Stimulated activated CD4-positive, alpha-beta T cell treated with anti-CD3 and anti-CD28 coated beads, Interleukin-2, amount 100 ng/mL, for 24 hours (primary cell): ENCODE results near the gene ZNF821.
A peak's percentile ranks its signal among the peaks of the same experiment; 100 is the strongest.
"Not testable (repeated sequence)": the region's sequence is repeated elsewhere in the genome, so short reads cannot be mapped to it uniquely, and the experiment has no call there.

Source experiments
- DNase-seq, 2 donors: peaks; one replicate each; pipeline ENCODE4 v3.0.0-alpha.2; 2020

The ZNF821 gene

DNA sequence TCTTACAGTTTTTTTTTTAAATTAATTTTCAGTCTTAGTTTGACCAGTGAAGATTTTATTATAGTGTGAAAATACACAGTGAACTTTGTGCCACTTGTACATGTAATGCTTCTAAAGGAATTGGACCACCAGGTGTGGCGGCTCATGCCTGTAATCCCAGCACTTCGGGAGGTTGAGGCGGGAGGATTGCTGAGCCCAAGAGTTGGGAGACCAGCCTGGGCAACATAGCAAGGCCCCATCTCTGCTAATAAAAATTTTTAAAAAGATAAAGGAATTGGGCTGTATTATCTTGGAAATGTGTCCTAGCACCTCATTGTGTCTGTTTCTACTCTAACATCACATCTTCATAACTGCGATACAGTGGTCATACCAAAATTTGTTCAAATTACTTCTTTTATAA is 15.2 kb upstream of the ZNF821 start:
- DNase-seq, result no peak

DNA sequence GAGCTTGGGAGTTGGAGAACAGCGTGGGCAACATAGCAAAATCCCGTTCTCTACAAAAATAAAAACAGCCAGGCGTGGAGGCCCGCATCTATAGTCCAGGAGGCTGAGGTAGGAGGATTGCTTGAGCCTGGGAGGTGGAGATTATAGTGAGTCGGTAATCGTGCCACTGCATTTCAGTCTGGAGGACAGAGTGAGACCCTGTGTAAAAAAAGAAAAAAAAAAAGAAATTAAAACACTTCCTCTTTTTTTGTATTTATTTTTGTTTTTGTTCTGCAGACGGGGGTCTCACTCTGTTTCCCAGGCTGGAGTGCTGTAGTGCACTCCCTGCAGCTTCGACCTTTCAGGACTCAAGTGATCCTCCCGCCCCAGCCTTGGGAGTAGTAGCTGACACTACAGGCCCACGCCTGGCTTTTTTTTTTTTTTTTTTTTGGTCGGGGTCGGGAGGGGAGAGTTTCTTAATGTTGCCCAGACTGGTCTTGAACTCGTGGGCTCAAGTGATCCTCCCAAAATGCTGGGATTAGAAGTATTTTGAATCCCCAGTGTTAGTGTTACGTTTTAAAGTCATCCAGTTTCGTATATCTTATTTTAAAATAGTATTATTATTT is 12.9 kb upstream of the ZNF821 start:
- DNase-seq, result no peak

GRCh38 chr16:71895679-71896365 is 11.8 kb upstream of the ZNF821 start:
- no peak for DNase-seq

DNA sequence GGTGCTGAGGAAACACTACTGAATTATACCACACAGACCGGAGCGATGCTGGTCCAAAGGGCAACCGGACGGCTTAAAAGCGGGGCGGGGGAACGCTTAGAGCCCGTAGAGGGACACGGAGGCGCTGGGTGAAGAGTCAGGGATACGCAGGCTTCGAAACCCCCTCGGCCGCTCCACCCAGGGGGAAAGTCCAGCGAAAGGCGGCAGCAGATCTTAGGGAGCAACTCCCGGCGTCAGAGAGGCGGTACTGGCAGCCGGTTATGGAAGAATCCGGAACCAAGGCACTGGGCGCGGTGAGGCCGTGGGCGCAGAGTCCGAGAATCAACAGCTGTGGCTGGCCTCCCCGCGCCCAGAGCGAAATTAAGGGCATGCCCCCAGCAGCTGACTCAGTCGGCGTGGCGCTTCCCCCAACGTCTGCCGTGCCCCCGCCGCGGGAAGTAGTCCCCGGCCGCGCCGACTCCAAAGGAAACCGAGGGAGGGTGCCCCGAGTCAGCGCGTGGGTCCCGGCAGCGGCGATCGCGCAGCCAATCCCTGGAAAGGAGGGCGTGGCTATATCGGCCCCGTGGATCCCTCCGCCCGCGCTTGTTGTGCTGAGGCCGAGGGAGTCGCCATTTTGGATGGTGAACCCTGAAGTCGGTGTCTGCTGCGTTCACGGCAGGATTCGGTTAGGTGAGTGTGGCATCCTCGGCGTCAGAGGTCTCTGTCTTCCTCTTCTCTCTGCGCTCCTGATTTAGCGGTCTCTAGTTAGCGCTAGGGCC is 11.1 kb upstream of the ZNF821 start, which contains the start of gene IST1:
IST1 (plus strand) TSS at position 611 of the 758 bp plus-strand sequence. CDS start 20,110 bp downstream, outside the sequence.
- DNase-seq, result peak; percentile 97 to 98

- DNase-seq, result peak; percentile 33 to 44
Measured at GRCh38 chr16:71894229-71894920, 10.4 kb upstream of the ZNF821 start.

GRCh38 chr16:71893888-71894228 is 9.9 kb upstream of the ZNF821 start:
- DNase-seq, result no peak

- no peak for DNase-seq
Measured at GRCh38 chr16:71889147-71889546, 5.2 kb upstream of the ZNF821 start.

DNA sequence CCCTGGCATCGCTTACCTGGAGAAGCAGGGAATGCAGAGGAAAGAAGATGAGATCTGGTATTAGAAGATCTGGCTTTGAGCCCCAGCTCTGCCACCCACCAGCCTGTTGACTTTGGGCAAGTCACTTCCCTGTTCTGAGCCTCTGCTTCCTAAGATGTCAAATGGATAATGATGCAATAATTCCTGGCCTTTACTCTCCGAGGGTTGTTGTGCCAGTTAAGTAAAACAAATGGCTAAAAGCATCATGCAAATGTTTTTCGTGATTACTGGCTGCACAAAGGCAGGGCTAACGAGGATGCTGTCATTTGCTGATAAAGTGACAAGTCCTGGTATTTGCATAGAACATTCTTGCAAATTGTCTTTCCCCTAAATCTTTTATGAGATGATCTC is 1.3 kb upstream of the ZNF821 start:
- no peak for DNase-seq

- peak; percentile 64 to 65 for DNase-seq
Measured at GRCh38 chr16:71883168-71883848, 674 bp downstream of the ZNF821 start.

DNA sequence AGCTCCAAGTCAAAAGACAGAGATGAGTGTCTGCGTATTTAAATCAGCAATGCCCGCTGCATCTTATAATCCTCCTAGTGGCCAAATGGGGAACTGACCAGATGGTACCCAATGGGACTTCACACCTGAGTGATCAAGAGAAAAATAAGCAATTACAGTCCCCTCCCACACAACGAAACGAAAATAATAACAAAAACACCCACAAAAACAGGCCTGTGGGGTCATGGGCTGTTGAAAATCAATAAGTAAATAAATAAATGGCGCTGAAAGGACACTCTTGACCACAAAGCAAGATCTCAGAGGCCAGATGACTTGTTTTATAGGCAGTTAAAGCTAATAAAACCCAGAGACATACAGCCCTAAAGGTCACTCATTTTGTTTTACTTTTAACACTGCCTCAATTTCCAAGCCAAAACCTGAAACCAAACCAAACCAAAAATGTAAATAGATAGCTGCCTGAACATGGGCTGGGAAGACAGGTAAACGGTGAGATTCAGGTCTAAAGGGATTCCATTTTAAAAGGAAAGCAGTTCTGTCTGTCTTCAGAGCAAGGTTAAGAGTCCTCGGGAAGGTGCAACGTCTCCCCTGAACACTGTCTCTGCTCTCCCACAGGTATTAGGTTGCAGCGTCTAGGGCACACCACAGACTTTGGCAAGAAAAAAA is 1.3 kb downstream of the ZNF821 start:
- DNase-seq, result peak; percentile 70 to 80

GRCh38 chr16:71880176-71880575 is 3.8 kb downstream of the ZNF821 start:
- no peak for DNase-seq

GRCh38 chr16:71878911-71879310 is 5.1 kb downstream of the ZNF821 start:
- DNase-seq, result no peak

- no peak for DNase-seq
Measured at GRCh38 chr16:71873199-71873598, 10.8 kb downstream of the ZNF821 start.

- no peak for DNase-seq
Measured at GRCh38 chr16:71870818-71871217, 13.2 kb downstream of the ZNF821 start.

DNA sequence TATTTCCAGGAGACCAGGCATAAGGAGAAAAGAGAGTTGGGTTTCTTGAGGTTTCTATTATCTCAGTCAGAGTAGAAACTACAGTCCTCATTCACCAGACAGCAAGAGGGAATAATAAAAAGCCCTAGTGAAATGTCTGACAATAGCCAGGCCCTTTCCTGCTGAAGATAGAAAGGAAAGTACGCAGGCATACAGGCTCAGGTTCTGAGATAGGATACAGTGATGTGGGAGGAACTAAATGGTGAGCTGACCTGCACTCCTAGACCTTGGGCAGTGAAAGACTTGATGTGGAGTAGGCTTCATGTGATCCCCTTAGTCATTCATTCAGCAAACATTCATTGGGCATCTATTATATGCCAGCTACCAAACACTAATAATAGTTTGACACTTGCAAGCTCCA is 14.9 kb downstream of the ZNF821 start:
- DNase-seq, result no peak

DNA sequence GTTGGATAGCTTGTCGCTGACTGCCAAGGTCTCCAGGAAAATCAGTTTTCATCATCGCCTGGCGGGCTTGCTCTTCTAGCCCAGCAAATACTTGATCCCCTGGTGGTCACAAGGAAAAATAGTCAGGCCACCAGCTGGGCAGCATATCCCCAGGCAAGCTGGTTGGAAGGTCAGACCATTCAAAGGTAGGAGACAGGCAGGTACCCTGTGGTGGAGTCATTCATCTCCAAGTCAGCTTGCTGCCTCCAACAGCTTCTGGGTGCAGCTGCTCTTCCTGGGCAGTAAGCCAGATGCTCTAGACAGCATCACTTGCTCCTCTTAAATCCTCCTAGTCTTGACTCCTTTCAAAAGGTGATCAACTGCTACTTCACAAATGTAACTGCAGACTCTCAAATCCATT is 16.0 kb downstream of the ZNF821 start:
- DNase-seq, result no peak

- DNase-seq, result not testable (repeated sequence)
Measured at GRCh38 chr16:71867175-71867574, 16.8 kb downstream of the ZNF821 start.

GRCh38 chr16:71865173-71865863 is 18.7 kb downstream of the ZNF821 start:
- no peak for DNase-seq

- DNase-seq, result no peak
Measured at GRCh38 chr16:71863995-71864394, 20.0 kb downstream of the ZNF821 start.

DNA sequence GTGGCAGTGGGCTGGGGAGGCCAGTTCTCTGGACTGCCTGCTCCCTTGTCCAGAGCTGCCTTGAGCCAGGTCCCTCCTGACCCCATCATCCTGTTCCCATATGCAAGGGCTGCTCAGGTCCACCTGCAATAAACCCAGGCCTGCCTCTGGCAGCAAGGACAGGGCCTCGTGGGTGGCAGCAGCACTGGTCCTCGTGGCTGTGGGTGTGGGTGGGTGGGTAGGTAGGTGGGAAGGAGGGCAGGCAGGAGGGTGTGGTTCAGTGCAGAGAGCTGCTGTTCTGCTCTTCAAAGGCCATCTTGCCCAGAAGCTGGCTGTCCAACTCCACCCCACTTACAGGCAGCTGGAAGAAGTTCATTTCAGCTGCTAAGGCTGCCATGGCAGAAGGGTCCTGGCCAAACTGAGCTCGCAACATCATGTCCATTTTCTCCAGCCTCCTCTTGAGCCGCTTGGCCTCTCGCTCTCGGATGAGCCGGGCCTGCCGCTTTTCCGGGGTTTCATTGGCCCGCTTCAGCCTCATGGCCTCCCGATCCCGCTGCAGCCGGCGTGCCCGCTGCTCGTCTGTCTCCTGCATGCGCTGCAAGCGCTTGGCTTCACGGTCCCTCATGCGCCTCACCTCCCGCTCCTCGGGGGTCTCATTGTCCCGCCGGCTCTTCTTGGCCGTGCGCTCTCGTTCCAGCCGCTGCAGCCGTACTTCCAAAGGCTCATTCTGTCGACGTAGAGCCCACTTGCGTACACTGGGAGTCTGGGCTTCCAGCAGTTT is 24.0 kb downstream of the ZNF821 start:
- no peak for DNase-seq
